Gastroesophageal sphincter (tissue), 4 donors: ENCODE measurements around the gene MICAL3. TPM values are rescaled to one million over a fixed set of nuclear protein-coding genes. Genes with fewer than 3 reads are reported as not detected.
"Not testable (repeated sequence)": the region's sequence is repeated elsewhere in the genome, so short reads cannot be mapped to it uniquely, and the experiment has no call there.

Experiments used
- ATAC-seq: fragments of 150-250 bp; one replicate; pipeline ENCODE4 v1.9.1; 2016; ENCODE audit warnings: mild to moderate bottlenecking, moderate library complexity
- H3K27ac ChIP-seq, 4 donors: fragments of 200-600 bp; sonication (generic) in 3 of 4; 1 replicate in 3 of 4; 2 replicates in 1 of 4; pipeline ENCODE4 v1.5.1; 2016 to 2019
- H3K27me3 ChIP-seq: fragments of 200-600 bp; sonication (generic); one replicate; pipeline ENCODE4 v1.5.1; 2019
- H3K36me3 ChIP-seq, 2 donors: fragments of 200-600 bp; sonication (generic); one replicate each; pipeline ENCODE4 v1.5.1; 2019; ENCODE audit warnings: control low read depth in 1 of 2
- H3K4me1 ChIP-seq, 3 donors: fragments of 200-600 bp; sonication (generic); 1 replicate in 2 of 3; 2 replicates in 1 of 3; pipeline ENCODE4 v1.5.1; 2016 to 2019; ENCODE audit warnings: control low read depth in 2 of 3
- H3K4me3 ChIP-seq, 2 donors: fragments of 200-600 bp; sonication (generic); one replicate each; pipeline ENCODE4 v1.5.1; 2019; ENCODE audit warnings: mild to moderate bottlenecking in 1 of 2, moderate library complexity in 1 of 2
- H3K9me3 ChIP-seq, 3 donors: fragments of 200-600 bp; sonication (generic); one replicate each; pipeline ENCODE4 v1.5.1; 2017 to 2019; ENCODE audit warnings: control low read depth in 2 of 3
- EP300 ChIP-seq: sonication (generic); formaldehyde crosslinking; IDR thresholded peaks from one replicate; pipeline ENCODE4 v1.6.1; 2017; ENCODE audit warnings: antibody characterized with exemption, mild to moderate bottlenecking
- POLR2A ChIP-seq, 2 donors: fragments of 450-650 bp; IDR thresholded peaks; one replicate each; pipeline ENCODE4 v1.6.1; 2017; ENCODE audit warnings: antibody characterized with exemption in 2 of 2, mild to moderate bottlenecking in 2 of 2, moderate library complexity in 1 of 2
- POLR2AphosphoS5 ChIP-seq: sonication (generic); formaldehyde crosslinking; IDR thresholded peaks from one replicate; pipeline ENCODE4 v1.6.1; 2017; ENCODE audit warnings: antibody characterized with exemption
- WGBS, 2 donors: methylation state at CpG; one replicate each; pipeline ENCODE4 v1.1.5; 2018; ENCODE audit warnings: low coverage in 1 of 2; 5-methylcytosine and 5-hydroxymethylcytosine counted together
- total RNA-seq, 4 donors: library from RNA; depleted of rRNA; stranded (reverse); fragments of >200 nt; gene quantifications; one replicate each; pipeline ENCODE4 v1.1.0, GENCODE V29; 2016
- TF ChIP-seq, protein P1 (sequence below), 4 experiments: fragments of 200-600 bp in 2 of 4; fragments of 450-650 bp in 2 of 4; sonication (generic) in 1 of 4; IDR thresholded peaks; one replicate each; pipeline ENCODE4 v1.5.1; 2017 to 2019; ENCODE audit warnings: antibody characterized with exemption in 4 of 4, mild to moderate bottlenecking in 2 of 4, moderate library complexity in 2 of 4

MICAL3 gene
- total RNA-seq, 4 donors from 2014 or later = 37.3 to 120 (median 51.5) TPM

DNA sequence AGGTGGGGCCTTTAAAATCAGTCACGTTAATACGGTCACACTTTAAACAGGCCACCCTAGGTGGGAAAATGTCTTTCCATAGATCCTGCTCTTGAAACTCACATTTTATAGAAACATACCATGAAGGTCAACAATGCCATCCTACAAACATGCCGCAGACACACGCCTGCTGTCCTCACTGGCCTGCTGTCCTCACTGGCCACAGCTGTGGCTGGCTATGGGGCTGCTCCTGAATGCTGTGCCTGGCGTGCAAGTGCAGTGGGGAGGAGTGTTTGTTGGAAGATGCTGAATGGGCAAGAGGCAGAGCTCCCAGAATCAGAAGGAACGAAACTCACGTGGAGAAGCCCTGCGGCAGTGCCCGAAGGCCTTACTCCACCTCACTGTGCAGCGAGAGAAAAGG, 143.9 kb downstream of the MICAL3 start:
- Histone ChIP-seq H3K36me3 (peaks cover 0 to 86% of the 10 kb centered on the region in 2 donors), H3K4me1 (peaks cover 0 to 7% (median 0%) of the 10 kb centered on the region in 3 donors), H3K27me3 (no peaks in the 10 kb centered on the region), H3K27ac (no peak overlapping the region), H3K4me3 (no peak overlapping the region), H3K9me3 (no peaks in the 10 kb centered on the region)
- 83 to 87% methylated on average over 3 to 10 of the region's 10 CpGs for WGBS, 2 donors
- TF ChIP-seq EP300 = no peak
- no peak for TF ChIP-seq POLR2A (IDR thresholded peaks at IDR 0.05)
- no peak for TF ChIP-seq POLR2AphosphoS5
- TF ChIP-seq, protein P1, sequence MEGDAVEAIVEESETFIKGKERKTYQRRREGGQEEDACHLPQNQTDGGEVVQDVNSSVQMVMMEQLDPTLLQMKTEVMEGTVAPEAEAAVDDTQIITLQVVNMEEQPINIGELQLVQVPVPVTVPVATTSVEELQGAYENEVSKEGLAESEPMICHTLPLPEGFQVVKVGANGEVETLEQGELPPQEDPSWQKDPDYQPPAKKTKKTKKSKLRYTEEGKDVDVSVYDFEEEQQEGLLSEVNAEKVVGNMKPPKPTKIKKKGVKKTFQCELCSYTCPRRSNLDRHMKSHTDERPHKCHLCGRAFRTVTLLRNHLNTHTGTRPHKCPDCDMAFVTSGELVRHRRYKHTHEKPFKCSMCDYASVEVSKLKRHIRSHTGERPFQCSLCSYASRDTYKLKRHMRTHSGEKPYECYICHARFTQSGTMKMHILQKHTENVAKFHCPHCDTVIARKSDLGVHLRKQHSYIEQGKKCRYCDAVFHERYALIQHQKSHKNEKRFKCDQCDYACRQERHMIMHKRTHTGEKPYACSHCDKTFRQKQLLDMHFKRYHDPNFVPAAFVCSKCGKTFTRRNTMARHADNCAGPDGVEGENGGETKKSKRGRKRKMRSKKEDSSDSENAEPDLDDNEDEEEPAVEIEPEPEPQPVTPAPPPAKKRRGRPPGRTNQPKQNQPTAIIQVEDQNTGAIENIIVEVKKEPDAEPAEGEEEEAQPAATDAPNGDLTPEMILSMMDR (IDR thresholded peaks at IDR 0.05) = no peak
- no peak for ATAC-seq

GRCh38 chr22:17880020-17880419, 144.3 kb downstream of the MICAL3 start:
- no peak for ATAC-seq
- Histone ChIP-seq H3K4me1 (peaks cover 0 to 7% (median 0%) of the 10 kb centered on the region in 3 donors), H3K27me3 (no peaks in the 10 kb centered on the region), H3K27ac (no peak overlapping the region), H3K36me3 (peaks cover 0 to 86% of the 10 kb centered on the region in 2 donors), H3K9me3 (no peaks in the 10 kb centered on the region), H3K4me3 (no peak overlapping the region)
- TF ChIP-seq EP300 (no peak), POLR2AphosphoS5 (no peak), POLR2A (IDR thresholded peaks at IDR 0.05) (no peak)
- TF ChIP-seq, protein P1 (IDR thresholded peaks at IDR 0.05) = no peak
- 79 to 92% methylated on average over 7 to 14 of the region's 17 CpGs for WGBS, 2 donors

DNA sequence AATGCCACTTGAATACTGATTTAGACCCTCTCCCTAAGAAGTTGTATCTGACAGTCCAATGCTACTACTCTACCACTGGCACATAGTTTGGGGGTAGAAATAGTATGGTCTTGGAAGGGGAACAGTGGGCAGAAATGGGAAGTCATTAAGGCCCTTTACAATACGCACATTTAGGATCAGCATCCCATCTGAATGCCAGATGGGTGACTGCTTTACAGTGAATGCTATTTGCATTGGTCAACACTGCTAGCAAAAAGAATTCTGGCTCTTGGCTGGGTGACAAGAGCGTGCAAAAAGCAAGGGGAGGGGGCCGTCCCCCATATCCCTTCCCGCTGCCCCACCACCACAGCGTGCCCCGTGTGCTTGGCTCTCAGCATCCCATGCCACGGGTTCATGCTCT, 145.4 kb downstream of the MICAL3 start:
- H3K9me3 ChIP-seq = no peaks in the 10 kb centered on the region
- TF ChIP-seq, protein P1 (IDR thresholded peaks at IDR 0.05) = no peak
- TF ChIP-seq EP300 (no peak), POLR2A (IDR thresholded peaks at IDR 0.05) (no peak), POLR2AphosphoS5 (no peak)
- H3K4me1 ChIP-seq = peaks cover 0 to 8% (median 0%) of the 10 kb centered on the region in 3 donors
- WGBS, 2 donors = 75 to 81% methylated on average over 5 to 6 of the region's 7 CpGs
- peaks cover 0 to 86% of the 10 kb centered on the region in 2 donors for H3K36me3 ChIP-seq
- H3K27me3 ChIP-seq = no peaks in the 10 kb centered on the region
- no peak overlapping the region for H3K27ac ChIP-seq
- H3K4me3 ChIP-seq = no peak overlapping the region
- no peak for ATAC-seq

DNA sequence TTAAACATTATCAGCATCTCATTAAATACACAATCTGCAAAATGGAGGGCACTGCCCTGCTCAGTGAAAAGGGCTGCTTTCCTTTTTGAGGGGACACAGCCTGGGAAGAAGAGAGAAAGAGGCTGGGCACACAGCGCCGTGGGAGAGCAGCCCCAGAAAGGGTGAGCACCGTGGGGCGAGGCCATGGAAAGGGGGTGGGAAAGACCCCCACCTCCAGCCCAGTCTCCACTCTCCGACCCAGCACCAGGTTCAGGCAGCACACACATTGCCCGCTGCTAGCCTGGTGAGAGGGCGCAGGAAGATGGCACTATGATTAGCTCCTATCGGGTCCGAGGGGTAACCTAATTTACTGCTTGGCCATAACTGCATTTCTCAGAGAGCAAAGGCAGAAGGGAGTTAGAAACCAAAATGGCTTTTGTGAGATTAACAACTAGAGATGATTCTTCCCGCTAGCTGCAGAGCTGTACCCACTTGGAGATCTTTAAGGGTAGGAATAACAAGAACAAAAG, 146.1 kb downstream of the MICAL3 start:
- ATAC-seq = no peak
- Histone ChIP-seq H3K4me3 (no peak overlapping the region), H3K4me1 (peaks cover 0 to 9% (median 0%) of the 10 kb centered on the region in 3 donors), H3K27me3 (no peaks in the 10 kb centered on the region), H3K9me3 (no peaks in the 10 kb centered on the region), H3K36me3 (peaks cover 0 to 87% of the 10 kb centered on the region in 2 donors), H3K27ac (no peak overlapping the region)
- WGBS, 2 donors = 79 to 96% methylated on average over 5 to 7 of the region's 10 CpGs
- no peak for TF ChIP-seq POLR2AphosphoS5
- no peak for TF ChIP-seq EP300
- TF ChIP-seq, protein P1 (IDR thresholded peaks at IDR 0.05) = no peak

DNA sequence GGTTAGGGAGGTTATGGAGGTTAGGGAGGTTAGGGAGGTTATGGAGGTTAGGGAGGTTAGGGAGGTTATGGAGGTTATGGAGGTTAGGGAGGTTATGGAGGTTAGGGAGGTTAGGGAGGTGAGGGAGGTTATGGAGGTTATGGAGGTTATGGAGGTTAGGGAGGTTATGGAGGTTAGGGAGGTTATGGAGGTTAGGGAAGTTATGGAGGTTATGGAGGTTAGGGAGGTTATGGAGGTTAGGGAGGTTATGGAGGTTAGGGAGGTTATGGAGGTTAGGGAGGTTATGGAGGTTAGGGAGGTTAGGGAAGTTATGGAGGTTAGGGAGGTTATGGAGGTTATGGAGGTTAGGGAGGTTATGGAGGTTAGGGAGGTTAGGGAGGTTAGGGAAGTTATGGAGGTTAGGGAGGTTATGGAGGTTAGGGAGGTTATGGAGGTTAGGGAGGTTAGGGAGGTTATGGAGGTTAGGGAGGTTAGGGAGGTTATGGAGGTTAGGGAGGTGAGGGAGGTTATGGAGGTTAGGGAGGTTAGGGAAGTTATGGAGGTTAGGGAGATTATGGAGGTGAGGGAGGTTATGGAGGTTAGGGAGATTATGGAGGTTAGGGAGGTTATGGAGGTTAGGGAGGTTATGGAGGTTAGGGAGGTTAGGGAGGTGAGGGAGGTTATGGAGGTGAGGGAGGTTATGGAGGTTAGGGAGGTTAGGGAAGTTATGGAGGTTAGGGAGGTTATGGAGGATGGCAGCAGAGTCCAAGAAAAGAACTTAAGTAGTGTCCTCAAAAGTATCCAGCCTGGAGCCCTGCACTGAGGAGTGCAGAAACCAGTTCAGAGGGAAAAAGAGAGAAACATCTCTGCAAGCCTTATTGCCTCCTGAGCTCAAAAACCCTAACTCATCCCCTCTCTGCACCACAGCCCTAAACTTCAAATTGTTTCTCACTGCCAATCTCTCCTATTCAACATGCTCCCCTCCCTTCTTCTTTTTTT, 147.2 kb downstream of the MICAL3 start:
- not testable (repeated sequence) for H3K4me3 ChIP-seq, H3K9me3 ChIP-seq, H3K27me3 ChIP-seq, ATAC-seq, H3K4me1 ChIP-seq, H3K27ac ChIP-seq
- peaks cover 0 to 87% of the 10 kb centered on the region in 2 donors for H3K36me3 ChIP-seq
